SK-N-SH (cell line): ENCODE data around the gene MTTP. TPM values are rescaled to one million over a fixed set of nuclear protein-coding genes. Genes with fewer than 3 reads are reported as not detected.
A peak's percentile ranks its signal among the peaks of the same experiment; 100 is the strongest.

ENCODE experiments used
- CTCF ChIA-PET: fragments of 300-600, 350-600 bp; formaldehyde crosslinking; extraction: SDS; loops from one replicate; lab custom pipeline; 2021; lab: Yijun Ruan, JAX
- POLR2A ChIA-PET: fragments of 350-600 bp; sonication (Branson Sonifier 250); formaldehyde crosslinking; extraction: SDS; loops from one replicate; lab custom pipeline; 2020; ENCODE audit warnings: antibody characterized with exemption, inconsistent platforms; lab: Yijun Ruan, JAX
- DNase-seq: peaks from one replicate; pipeline ENCODE4 v3.0.0; 2012
- H2AFZ ChIP-seq: fragments of 200-600 bp; sonication (generic); 2 replicates; pipeline ENCODE4 v1.8.1; 2016; ENCODE audit warnings: antibody characterized with exemption, mild to moderate bottlenecking, low read depth
- H3F3A ChIP-seq: fragments of 200-600 bp; sonication (generic); replicated peaks from 2 replicates; pipeline ENCODE3; 2016; ENCODE audit warnings: antibody characterized with exemption, mild to moderate bottlenecking; ENCODE audit not compliant: insufficient read depth
- H3K27ac ChIP-seq, 2 experiments: fragments of 200-500 bp in 1 of 2; fragments of 200-600 bp in 1 of 2; sonication (Bioruptor generic) in 1 of 2; sonication (generic), shearing (Covaris generic) in 1 of 2; 2 replicates each; pipeline versions ENCODE4 v1.5.1 to v1.6.1; 2014 to 2016; ENCODE audit warnings: low read depth in 2 of 2, inconsistent platforms in 1 of 2, low read length in 1 of 2, mild to moderate bottlenecking in 1 of 2, mixed read lengths in 1 of 2
- H3K27me3 ChIP-seq: fragments of 200-600 bp; sonication (generic), shearing (Covaris generic); 2 replicates; pipeline ENCODE4 v1.6.1; 2016; ENCODE audit warnings: mixed run types; ENCODE audit not compliant: insufficient read depth
- H3K36me3 ChIP-seq, 2 experiments: fragments of 200-500 bp in 1 of 2; fragments of 200-600 bp in 1 of 2; sonication (Bioruptor generic) in 1 of 2; sonication (generic) in 1 of 2; replicated peaks in 1 of 2; 2 replicates each; pipeline versions ENCODE3 to v1.5.1; 2014 to 2016; ENCODE audit warnings: low read length in 1 of 2, mild to moderate bottlenecking in 1 of 2; ENCODE audit not compliant: insufficient read depth in 2 of 2, control insufficient read depth in 1 of 2
- H3K4me1 ChIP-seq, 2 experiments: fragments of 200-500 bp in 1 of 2; fragments of 200-600 bp in 1 of 2; sonication (Bioruptor generic) in 1 of 2; sonication (generic), shearing (Covaris generic) in 1 of 2; 2 replicates each; pipeline versions ENCODE4 v1.5.1 to v1.6.1; 2014 to 2016; ENCODE audit warnings: low read depth in 1 of 2, low read length in 1 of 2, mixed run types in 1 of 2; ENCODE audit not compliant: insufficient read depth in 2 of 2, control insufficient read depth in 1 of 2
- H3K4me2 ChIP-seq: fragments of 200-600 bp; sonication (generic), shearing (Covaris generic); 2 replicates; pipeline ENCODE4 v1.6.1; 2017; ENCODE audit warnings: mixed run types
- H3K4me3 ChIP-seq, 2 experiments: fragments of 200-500 bp in 1 of 2; fragments of 200-600 bp in 1 of 2; sonication (Bioruptor generic) in 1 of 2; sonication (generic), shearing (Covaris generic) in 1 of 2; 2 replicates each; pipeline versions ENCODE4 v1.5.1 to v1.8.1; 2014 to 2016; ENCODE audit warnings: low read depth in 2 of 2, inconsistent platforms in 1 of 2, low read length in 1 of 2, mild to moderate bottlenecking in 1 of 2, mixed read lengths in 1 of 2, moderate library complexity in 1 of 2
- H3K79me2 ChIP-seq: fragments of 200-600 bp; sonication (generic); 2 replicates; pipeline ENCODE4 v1.8.1; 2017; ENCODE audit warnings: mild to moderate bottlenecking; ENCODE audit not compliant: insufficient read depth
- H3K9ac ChIP-seq: fragments of 200-600 bp; sonication (generic); 2 replicates; pipeline ENCODE4 v1.6.1; 2017; ENCODE audit warnings: mixed run types
- H3K9me2 ChIP-seq: fragments of 200-600 bp; sonication (generic); 2 replicates; pipeline ENCODE4 v1.6.1; 2017; ENCODE audit warnings: mixed run types
- H3K9me3 ChIP-seq: fragments of 200-600 bp; sonication (generic); 2 replicates; pipeline ENCODE4 v1.6.1; 2017; ENCODE audit warnings: mixed run types, mild to moderate bottlenecking, moderate library complexity
- H4K20me1 ChIP-seq: fragments of 200-600 bp; sonication (generic); 2 replicates; pipeline ENCODE4 v1.6.1; 2017; ENCODE audit warnings: mild to moderate bottlenecking, mixed run types; ENCODE audit not compliant: insufficient read depth
- ELF1 ChIP-seq: IDR thresholded peaks from 2 replicates; pipeline ENCODE4 v1.4.0; 2012
- EP300 ChIP-seq, 2 experiments: IDR thresholded peaks; 2 replicates each; pipeline versions ENCODE4 v1.4.0 to v1.6.1; 2012; ENCODE audit warnings: borderline replicate concordance in 1 of 2, low read depth in 1 of 2, low read length in 1 of 2
- FOXJ3 ChIP-seq: sonication (generic); formaldehyde crosslinking; IDR thresholded peaks from 2 replicates; pipeline ENCODE4 v1.5.1; 2020; ENCODE audit warnings: mild to moderate bottlenecking, missing genetic modification reagents
- FOXM1 ChIP-seq: IDR thresholded peaks from 2 replicates; pipeline ENCODE4 v1.4.0; 2012; ENCODE audit warnings: low read depth, mild to moderate bottlenecking
- GABPA ChIP-seq: IDR thresholded peaks from 2 replicates; pipeline ENCODE4 v1.4.0; 2012; ENCODE audit warnings: low read depth, mild to moderate bottlenecking
- MXI1 ChIP-seq: IDR thresholded peaks from 2 replicates; pipeline ENCODE4 v1.6.1; 2012; ENCODE audit warnings: mild to moderate bottlenecking, low read depth, low read length, improper control_type of control experiment
- POLR2AphosphoS5 ChIP-seq: IDR thresholded peaks from 2 replicates; pipeline ENCODE4 v1.6.1; 2012; ENCODE audit warnings: low read depth, low read length
- RAD21 ChIP-seq: IDR thresholded peaks from 2 replicates; pipeline ENCODE4 v1.6.1; 2012; ENCODE audit warnings: mild to moderate bottlenecking, low read length
- RXRA ChIP-seq: IDR thresholded peaks from 2 replicates; pipeline ENCODE4 v1.4.0; 2012; ENCODE audit warnings: low read depth, mild to moderate bottlenecking, borderline replicate concordance
- SMC3 ChIP-seq: IDR thresholded peaks from 2 replicates; pipeline ENCODE4 v1.6.1; 2012; ENCODE audit warnings: low read depth, low read length, improper control_type of control experiment
- TAF1 ChIP-seq: IDR thresholded peaks from 2 replicates; pipeline ENCODE4 v1.6.1; 2012; ENCODE audit warnings: low read depth, mild to moderate bottlenecking, low read length, moderate library complexity, borderline replicate concordance
- WGBS: methylation state at CpG from one replicate; pipeline ENCODE4 v1.1.6; 2017; ENCODE audit warnings: low lambda C conversion rate; 5-methylcytosine and 5-hydroxymethylcytosine counted together
- polyA plus RNA-seq, 3 experiments: library from polyadenylated mRNA; depleted of rRNA; stranded (reverse); fragments of >200 nt; gene quantifications; 2 replicates each; pipeline ENCODE4 v1.2.3, GENCODE V29; 2012
- TF ChIP-seq, protein P1 (sequence below): IDR thresholded peaks from 2 replicates; pipeline ENCODE4 v1.4.0; 2012; ENCODE audit warnings: low read depth, borderline replicate concordance
- TF ChIP-seq, protein P2 (sequence below): fragments of 150-350 bp; IDR thresholded peaks from 2 replicates; pipeline ENCODE4 v1.6.1; 2016; ENCODE audit warnings: mild to moderate bottlenecking, low read depth, low read length
- TF ChIP-seq, protein P3 (sequence below): IDR thresholded peaks from 2 replicates; pipeline ENCODE4; 2012
- TF ChIP-seq, protein P4 (sequence below): fragments of 150-350 bp; IDR thresholded peaks from 2 replicates; pipeline ENCODE4 v1.6.1; 2017; ENCODE audit warnings: antibody characterized with exemption, low read length, low read depth, borderline replicate concordance
- TF ChIP-seq, protein P5 (sequence below): fragments of 200-600 bp; sonication (generic); IDR thresholded peaks from 2 replicates; pipeline ENCODE4 v1.6.1; 2017; ENCODE audit warnings: antibody characterized with exemption, mild to moderate bottlenecking, moderate library complexity
- TF ChIP-seq, protein P6 (sequence below): IDR thresholded peaks from 2 replicates; pipeline ENCODE4 v1.4.0; 2012; ENCODE audit warnings: low read depth, borderline replicate concordance

Gene MTTP
- polyA plus RNA-seq, 1 of the 3 experiments (the other 2 are of a cell fraction) = not detected

DNA sequence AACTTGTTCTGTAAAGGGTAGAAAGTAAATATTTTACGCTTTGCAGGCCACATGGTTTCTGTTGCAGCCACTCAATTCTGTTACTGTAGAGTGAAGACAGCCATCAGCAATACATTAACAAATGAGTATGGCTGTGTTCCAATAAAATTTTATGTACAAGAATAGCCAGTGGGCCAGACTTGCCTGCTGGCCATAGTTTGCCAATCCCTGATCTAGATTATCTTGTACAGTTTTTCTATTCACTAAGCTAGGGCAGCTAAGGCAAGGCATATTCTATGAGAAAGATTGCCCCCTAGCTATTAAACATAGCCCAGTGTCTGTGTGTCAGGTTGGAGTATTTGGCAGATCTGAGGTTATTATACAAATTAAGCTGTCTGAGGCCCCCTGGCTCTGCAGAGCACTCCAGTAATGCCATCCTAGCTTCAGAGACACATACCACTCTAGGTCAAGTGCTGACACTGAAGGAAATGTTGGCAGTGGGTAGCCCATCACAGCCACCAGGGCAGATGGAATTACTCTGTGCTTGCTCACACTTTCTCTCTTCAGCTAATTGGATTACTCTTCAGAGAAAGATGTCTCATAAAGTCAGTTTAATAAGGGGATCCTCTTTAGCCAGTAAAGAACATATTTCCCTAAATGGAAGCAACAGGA lies 40.7 kb downstream of the MTTP start:
- Histone ChIP-seq H3K4me2 (no peak overlapping the region), H3K4me1 (peaks cover 0 to 3% of the 10 kb centered on the region in 2 experiments; a peak in 1 of 4 replicates), H3K9ac (no peak overlapping the region), H3F3A (no peaks in the 10 kb centered on the region), H3K36me3 (no peaks in the 10 kb centered on the region), H3K4me3 (no peak overlapping the region), H3K9me2 (no peaks in the 10 kb centered on the region), H3K27me3 (no peaks in the 10 kb centered on the region), H4K20me1 (no peaks in the 10 kb centered on the region), H3K9me3 (no peaks in the 10 kb centered on the region), H3K27ac (peak overlapping the region in 1 of 2 experiments; percentile 43; a peak in 1 of 4 replicates), H3K79me2 (no peaks in the 10 kb centered on the region), H2AFZ (no peak overlapping the region)
- peak; percentile 25 for DNase-seq
- TF ChIP-seq RAD21 = 0 out of 2 replicates have a peak, but pooled peaks have one; percentile 11
- TF ChIP-seq POLR2AphosphoS5 = no peak
- POLR2A ChIA-PET = no interaction called here
- CTCF ChIA-PET = interaction anchor here (1.1 kb wide), 1 partner anchor 196 kb away, joined by 3 read pairs; no protein-coding TSS in a partner anchor
- WGBS = 78% methylated on average over 1 of the region's 1 CpG

DNA sequence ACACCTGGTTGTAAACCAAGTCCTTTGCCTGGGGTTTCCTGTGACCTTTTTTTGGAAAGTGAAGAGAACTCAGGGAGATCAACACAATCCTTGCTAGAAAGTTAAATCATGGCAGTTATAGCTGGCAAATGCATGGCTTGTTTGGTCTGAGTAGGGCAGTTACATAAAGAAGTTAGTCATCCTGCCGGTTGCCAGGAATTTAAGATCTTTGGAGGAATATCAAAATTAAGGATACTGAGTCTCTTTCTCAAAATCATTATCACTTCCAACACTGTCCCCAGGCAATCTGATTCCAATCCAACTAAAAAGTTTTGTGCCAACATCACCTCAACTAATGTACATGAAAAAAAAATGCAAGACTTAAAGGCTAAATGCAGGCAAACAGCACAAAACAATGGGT lies 42.8 kb downstream of the MTTP start:
- H2AFZ ChIP-seq = no peak overlapping the region
- H3K27ac ChIP-seq = no peak overlapping the region
- ChIA-PET CTCF (no interaction called here), POLR2A (no interaction called here)
- H3K4me1 ChIP-seq = peaks cover 0 to 3% of the 10 kb centered on the region in 2 experiments; a peak in 1 of 4 replicates
- 70% methylated on average over 1 of the region's 1 CpG for WGBS
- no peak overlapping the region for H3K4me3 ChIP-seq
- H3K79me2 ChIP-seq = no peaks in the 10 kb centered on the region
- H3K36me3 ChIP-seq = no peaks in the 10 kb centered on the region
- no peaks in the 10 kb centered on the region for H3K27me3 ChIP-seq
- no peak overlapping the region for H3K4me2 ChIP-seq
- H3K9me3 ChIP-seq = no peaks in the 10 kb centered on the region
- no peaks in the 10 kb centered on the region for H3K9me2 ChIP-seq
- H3K9ac ChIP-seq = no peak overlapping the region
- no peak for DNase-seq
- H4K20me1 ChIP-seq = no peaks in the 10 kb centered on the region
- TF ChIP-seq, protein P1, sequence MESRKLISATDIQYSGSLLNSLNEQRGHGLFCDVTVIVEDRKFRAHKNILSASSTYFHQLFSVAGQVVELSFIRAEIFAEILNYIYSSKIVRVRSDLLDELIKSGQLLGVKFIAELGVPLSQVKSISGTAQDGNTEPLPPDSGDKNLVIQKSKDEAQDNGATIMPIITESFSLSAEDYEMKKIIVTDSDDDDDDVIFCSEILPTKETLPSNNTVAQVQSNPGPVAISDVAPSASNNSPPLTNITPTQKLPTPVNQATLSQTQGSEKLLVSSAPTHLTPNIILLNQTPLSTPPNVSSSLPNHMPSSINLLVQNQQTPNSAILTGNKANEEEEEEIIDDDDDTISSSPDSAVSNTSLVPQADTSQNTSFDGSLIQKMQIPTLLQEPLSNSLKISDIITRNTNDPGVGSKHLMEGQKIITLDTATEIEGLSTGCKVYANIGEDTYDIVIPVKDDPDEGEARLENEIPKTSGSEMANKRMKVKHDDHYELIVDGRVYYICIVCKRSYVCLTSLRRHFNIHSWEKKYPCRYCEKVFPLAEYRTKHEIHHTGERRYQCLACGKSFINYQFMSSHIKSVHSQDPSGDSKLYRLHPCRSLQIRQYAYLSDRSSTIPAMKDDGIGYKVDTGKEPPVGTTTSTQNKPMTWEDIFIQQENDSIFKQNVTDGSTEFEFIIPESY = no peak
- TF ChIP-seq, protein P2, sequence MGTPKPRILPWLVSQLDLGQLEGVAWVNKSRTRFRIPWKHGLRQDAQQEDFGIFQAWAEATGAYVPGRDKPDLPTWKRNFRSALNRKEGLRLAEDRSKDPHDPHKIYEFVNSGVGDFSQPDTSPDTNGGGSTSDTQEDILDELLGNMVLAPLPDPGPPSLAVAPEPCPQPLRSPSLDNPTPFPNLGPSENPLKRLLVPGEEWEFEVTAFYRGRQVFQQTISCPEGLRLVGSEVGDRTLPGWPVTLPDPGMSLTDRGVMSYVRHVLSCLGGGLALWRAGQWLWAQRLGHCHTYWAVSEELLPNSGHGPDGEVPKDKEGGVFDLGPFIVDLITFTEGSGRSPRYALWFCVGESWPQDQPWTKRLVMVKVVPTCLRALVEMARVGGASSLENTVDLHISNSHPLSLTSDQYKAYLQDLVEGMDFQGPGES = no peak
- TF ChIP-seq, protein P3, sequence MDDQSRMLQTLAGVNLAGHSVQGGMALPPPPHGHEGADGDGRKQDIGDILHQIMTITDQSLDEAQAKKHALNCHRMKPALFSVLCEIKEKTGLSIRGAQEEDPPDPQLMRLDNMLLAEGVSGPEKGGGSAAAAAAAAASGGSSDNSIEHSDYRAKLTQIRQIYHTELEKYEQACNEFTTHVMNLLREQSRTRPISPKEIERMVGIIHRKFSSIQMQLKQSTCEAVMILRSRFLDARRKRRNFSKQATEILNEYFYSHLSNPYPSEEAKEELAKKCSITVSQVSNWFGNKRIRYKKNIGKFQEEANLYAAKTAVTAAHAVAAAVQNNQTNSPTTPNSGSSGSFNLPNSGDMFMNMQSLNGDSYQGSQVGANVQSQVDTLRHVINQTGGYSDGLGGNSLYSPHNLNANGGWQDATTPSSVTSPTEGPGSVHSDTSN = no peak
- TF ChIP-seq RXRA (no peak), SMC3 (no peak), MXI1 (no peak), FOXM1 (no peak), GABPA (no peak), FOXJ3 (CRISPR knock-in tag) (no peak), EP300 (IDR thresholded peaks at IDR 0.05; ENCODE audit: borderline replicate concordance in 1 of 2, low read depth in 1 of 2, low read length in 1 of 2) (no peak), TAF1 (no peak), RAD21 (no peak), ELF1 (no peak)
- TF ChIP-seq, protein P4, sequence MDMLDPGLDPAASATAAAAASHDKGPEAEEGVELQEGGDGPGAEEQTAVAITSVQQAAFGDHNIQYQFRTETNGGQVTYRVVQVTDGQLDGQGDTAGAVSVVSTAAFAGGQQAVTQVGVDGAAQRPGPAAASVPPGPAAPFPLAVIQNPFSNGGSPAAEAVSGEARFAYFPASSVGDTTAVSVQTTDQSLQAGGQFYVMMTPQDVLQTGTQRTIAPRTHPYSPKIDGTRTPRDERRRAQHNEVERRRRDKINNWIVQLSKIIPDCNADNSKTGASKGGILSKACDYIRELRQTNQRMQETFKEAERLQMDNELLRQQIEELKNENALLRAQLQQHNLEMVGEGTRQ = no peak
- TF ChIP-seq, protein P5, sequence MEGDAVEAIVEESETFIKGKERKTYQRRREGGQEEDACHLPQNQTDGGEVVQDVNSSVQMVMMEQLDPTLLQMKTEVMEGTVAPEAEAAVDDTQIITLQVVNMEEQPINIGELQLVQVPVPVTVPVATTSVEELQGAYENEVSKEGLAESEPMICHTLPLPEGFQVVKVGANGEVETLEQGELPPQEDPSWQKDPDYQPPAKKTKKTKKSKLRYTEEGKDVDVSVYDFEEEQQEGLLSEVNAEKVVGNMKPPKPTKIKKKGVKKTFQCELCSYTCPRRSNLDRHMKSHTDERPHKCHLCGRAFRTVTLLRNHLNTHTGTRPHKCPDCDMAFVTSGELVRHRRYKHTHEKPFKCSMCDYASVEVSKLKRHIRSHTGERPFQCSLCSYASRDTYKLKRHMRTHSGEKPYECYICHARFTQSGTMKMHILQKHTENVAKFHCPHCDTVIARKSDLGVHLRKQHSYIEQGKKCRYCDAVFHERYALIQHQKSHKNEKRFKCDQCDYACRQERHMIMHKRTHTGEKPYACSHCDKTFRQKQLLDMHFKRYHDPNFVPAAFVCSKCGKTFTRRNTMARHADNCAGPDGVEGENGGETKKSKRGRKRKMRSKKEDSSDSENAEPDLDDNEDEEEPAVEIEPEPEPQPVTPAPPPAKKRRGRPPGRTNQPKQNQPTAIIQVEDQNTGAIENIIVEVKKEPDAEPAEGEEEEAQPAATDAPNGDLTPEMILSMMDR = no peak
- TF ChIP-seq, protein P6, sequence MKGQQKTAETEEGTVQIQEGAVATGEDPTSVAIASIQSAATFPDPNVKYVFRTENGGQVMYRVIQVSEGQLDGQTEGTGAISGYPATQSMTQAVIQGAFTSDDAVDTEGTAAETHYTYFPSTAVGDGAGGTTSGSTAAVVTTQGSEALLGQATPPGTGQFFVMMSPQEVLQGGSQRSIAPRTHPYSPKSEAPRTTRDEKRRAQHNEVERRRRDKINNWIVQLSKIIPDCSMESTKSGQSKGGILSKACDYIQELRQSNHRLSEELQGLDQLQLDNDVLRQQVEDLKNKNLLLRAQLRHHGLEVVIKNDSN = no peak
- TF ChIP-seq, all 33 proteins: peak for 0
- no peaks in the 10 kb centered on the region for H3F3A ChIP-seq
